Activated CD4-positive, alpha-beta T cell treated with anti-CD3 and anti-CD28 coated beads, Interleukin-2, Interleukin-6, amounts not matched to agents 100 ng/mL and 50 ng/mL, durations not matched to agents 16 hours and 8 hours (primary cell): ENCODE results near the gene MICU1.
"Not testable (repeated sequence)": the region's sequence is repeated elsewhere in the genome, so short reads cannot be mapped to it uniquely, and the experiment has no call there.

ENCODE experiments used
- DNase-seq: peaks from one replicate; pipeline ENCODE4 v3.0.0-alpha.2; 2020

Gene MICU1

DNA sequence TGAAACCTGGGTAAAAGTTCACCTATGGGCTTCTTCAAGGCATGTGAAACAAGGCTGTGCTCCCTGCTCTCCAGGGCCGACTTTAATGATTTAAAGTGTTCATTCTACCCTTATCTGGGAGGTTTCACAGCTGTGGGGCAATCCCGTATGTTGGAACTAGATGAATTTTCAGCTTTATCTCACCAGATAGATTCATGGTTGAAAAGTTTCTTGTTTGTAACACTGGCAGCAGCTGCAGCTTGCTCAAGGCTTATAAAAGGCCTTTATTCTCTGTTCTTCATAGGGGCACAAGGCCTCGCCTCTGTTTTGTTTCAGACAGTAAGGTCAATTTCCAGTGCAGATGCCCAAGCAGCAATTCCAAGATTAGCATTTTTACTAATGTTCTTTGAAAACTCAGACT lies 200.7 kb downstream of the MICU1 start:
- no peak for DNase-seq

- DNase-seq = no peak
Observed at GRCh38 chr10:72424561-72424960, 201.3 kb downstream of the MICU1 start.

DNA sequence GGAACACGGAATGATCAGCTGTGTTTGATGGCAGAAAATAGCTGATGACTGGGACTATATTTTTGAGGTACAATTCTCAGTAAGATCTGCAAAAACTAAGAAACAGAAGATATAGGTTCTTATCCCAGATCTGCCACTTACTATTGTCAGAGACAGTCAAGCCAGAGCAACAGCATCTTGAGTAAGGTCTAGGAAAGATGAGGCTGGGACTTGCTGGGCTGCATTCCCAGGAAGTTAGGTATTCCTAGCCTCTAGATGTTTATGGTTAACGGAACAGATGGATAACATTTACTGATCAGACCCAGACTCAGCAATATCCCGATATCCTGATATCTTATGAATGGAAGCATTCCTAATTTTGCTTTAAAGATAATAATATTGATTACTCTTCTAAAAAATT lies 202.5 kb downstream of the MICU1 start:
- DNase-seq = no peak

DNA sequence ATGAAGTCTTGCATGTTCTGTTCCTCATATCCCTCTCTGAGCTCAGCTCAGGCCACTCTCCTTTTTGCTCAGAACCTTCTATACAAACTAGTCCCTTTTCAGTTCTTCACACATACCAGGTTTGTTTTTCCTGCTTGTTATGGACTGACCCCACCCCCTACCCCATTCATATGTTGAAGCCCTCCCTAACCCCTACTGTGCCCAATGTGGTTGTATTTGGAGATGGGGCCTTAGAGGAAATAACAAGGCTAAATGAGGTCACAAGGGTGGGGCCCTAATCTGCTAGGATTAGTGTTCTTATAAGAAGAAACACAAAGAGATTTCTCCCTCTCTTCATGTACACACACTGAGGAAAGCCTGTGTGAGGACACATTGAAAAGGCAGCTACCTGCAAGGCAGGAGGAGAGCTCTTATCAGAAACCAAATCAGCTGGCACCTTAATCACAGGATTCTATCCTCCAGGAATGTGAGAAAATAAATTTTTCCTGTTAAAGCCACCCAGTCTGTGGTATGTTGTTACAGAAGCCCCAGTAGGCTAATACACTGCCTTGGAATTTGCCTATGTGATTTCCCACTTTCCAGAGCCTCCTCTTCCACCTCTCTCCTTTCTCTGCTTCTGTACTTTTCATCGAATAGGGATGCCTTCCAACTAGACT lies 203.9 kb downstream of the MICU1 start:
- DNase-seq = no peak

DNA sequence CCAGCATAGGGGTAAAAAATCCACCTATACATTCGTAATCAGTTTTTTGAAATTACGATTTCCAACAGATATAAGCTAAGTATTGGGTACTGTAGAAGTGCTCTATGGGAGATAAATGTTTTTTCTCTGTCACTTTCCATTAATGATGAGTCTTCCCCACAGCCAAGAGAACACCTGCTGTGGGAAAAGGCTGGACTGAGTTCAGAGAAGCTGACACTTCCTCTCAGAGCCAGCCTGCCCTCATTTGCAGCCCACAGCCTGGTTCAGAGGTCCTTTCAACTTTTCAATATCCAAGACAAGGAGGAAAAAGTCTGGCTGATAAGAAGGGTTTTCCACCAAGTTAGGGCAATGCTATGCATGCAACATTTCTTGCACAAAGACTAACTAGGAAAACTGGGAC lies 206.6 kb downstream of the MICU1 start:
- no peak for DNase-seq

DNA sequence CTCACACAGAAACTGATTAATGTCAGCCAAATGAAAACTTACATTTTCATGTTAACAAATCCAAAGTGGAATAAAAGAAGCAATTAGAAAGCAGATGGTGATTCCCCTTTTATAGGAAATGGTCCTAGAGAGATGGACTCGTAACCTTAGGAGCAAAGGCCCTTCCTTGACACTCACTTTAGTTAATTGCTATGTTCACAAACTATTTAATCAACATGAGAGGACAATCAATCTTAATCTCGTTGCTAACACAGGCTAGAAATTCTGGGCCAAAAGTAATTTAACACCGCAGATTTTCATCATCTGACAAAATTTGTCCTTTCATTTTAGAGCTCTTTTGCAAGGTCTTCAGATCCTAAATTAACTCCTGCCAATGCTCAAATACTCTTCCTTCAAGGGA lies 207.2 kb downstream of the MICU1 start:
- no peak for DNase-seq

DNA sequence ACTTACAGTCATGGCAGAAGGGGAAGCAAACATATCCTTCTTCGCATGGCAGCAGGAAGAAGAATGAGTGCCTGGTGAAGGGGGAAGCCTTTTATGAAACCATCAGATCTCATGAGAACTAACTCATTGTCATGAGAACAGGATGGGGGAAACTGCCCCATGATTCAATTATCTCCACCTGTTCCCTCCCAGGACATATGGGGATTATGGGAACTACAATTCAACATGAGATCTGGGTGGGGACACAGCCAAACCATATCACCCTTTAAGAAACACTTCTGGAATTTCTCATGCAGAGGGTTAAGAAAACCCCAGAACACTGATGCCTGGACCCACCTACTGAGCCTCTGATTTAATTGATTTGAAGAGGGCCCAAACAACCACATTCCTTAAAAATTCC lies 207.9 kb downstream of the MICU1 start:
- DNase-seq = no peak

DNA sequence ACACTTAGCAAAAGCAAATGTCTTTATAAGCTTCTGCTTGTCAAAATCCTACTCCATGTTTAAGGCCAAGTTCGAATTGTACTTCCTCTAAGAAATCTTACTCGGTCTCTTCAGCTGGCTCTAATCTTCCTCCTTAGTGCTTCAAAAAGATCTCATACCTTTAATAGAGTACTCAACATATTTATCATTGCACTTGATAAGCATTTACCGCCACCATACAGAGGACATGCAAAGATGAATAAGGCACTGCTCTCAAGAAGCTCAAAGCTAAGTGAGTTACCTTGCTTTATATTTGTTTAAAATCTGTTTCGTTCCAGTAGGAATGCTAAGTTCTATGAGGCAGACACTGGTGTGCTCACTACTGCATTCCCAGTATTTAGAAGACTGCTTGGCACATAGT lies 209.2 kb downstream of the MICU1 start:
- no peak for DNase-seq

- DNase-seq = no peak
Observed at GRCh38 chr10:72414642-72415041, 211.2 kb downstream of the MICU1 start.

GRCh38 chr10:72409167-72409566 lies 216.7 kb downstream of the MICU1 start:
- DNase-seq = no peak

DNA sequence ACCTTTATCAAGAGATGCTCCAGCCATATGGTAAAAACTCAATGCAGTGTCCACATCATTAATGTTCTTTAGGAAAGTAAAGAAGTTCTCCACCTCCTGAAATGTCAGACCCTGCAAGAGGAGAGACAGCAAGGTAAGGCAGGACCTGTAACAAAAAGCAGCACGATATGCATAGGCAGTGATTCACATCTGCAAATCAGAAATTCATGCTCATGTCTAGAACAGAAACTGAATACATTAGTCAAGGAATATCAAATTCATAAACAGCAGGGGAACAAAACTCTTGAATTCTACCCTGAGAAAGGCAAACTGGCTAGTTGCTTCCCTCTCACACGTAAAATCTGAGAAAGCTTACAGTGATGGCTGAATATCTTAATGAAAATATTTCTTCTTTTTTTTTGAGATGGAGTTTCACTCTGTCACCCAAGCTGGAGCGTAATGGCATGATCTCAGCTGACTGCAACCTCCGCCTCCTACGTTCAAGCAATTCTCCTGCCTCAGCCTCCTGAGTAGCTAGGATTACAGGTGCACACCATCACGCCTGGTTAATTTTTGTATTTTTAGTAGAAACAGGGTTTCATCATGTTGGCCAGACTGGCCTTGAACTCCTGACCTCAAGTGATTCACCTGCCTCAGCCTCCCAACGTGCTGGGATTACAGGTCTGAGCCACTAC lies 217.8 kb downstream of the MICU1 start:
- DNase-seq = no peak

DNA sequence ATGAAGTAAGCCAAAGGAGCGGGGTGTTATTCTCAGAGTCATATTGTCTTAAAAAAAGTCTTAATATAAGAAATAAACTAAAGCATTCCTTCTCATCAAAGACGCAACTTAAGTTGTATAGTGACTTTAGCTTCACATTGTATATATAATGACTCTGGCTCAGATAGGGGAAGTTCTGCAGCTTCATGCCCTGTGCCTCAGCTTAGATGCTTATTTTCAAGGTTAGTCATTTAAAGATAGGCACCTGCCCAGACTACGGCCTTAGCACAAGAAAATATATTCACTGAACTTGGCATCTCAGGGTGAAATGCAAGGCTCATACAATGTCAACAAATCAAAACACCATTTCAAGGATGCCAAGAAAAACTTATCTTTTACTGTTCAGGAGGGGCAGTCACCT lies 218.4 kb downstream of the MICU1 start:
- no peak for DNase-seq

- DNase-seq = not testable (repeated sequence)
Observed at GRCh38 chr10:72395581-72395980, 230.3 kb downstream of the MICU1 start.

DNA sequence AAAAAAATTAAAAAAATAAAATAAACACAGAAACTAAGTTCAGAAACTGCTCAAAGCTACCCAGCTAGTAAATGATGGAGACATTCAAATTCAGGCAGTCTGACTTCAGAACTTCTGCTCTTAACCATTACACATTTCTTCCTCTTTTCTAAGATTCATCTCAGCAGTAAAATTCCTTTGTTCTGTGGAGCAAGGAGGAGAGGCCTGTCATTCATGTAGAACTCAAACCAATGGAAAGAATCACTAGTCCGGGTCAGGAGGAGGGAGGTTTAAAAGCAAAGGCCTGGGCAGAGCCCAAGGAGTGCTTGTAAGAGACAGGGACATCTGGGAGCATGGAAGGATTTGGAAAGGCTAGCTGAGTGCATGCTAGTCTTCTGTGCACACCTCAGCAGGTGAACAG lies 233.3 kb downstream of the MICU1 start:
- DNase-seq = no peak

GRCh38 chr10:72390764-72391163 lies 235.1 kb downstream of the MICU1 start:
- DNase-seq = no peak

DNA sequence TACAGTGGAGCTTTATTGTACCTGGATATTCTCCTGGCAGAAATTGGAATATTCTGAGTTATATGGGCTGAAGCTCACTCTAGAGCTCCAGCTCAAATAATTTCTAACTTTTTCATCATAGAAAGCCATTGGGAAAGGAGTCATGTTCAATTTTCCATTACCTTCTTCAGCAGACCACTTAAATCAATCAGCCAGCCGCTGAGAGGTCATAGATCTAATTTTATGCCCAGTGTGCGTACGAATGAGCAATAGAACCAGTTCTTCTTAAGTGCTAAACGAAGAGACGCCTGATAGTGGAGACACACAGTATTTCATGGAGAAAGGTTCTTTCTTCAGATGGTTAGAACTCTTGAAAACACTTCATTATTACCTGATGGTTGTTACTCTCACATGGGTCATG lies 236.2 kb downstream of the MICU1 start:
- no peak for DNase-seq

- DNase-seq = no peak
Observed at GRCh38 chr10:72389014-72389413, 236.9 kb downstream of the MICU1 start.

GRCh38 chr10:72388062-72388461 lies 237.8 kb downstream of the MICU1 start:
- DNase-seq = no peak

DNA sequence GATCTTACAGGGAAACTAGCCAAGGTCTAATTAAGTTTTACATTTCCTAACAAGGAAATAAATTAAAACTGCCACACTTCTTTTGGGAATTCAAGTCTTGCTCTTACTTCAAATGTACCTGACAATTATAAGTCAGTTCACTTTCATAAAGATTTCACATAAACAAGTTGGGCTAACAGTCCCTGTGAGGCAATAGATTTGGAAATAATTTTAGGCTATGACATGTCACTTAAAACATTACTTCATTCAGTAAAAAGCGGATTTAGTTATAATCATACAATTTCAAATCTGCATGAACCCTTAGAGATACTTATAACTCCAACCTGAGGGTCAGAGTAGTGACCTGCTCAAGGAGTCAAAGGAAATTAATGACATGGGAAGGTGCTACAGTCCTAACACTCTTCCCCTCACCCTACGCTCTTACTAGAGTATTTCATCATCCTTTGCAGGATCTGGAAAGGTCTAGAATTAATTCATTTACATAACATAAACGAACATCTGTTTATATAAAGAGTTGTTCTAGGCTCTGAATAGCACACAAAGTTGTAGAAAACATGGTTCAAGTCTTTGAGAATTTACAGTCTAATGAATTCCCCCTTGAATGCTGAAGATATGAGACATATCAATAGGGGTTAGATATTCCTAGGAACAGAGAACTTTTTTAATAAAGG lies 238.8 kb downstream of the MICU1 start:
- DNase-seq = no peak

GRCh38 chr10:72385724-72386123 lies 240.2 kb downstream of the MICU1 start:
- no peak for DNase-seq

GRCh38 chr10:72384982-72385381 lies 240.9 kb downstream of the MICU1 start:
- not testable (repeated sequence) for DNase-seq

GRCh38 chr10:72379776-72380175 lies 246.1 kb downstream of the MICU1 start:
- DNase-seq = no peak

- peak; percentile 10 for DNase-seq
Observed at GRCh38 chr10:72379062-72379461, 246.8 kb downstream of the MICU1 start.

DNA sequence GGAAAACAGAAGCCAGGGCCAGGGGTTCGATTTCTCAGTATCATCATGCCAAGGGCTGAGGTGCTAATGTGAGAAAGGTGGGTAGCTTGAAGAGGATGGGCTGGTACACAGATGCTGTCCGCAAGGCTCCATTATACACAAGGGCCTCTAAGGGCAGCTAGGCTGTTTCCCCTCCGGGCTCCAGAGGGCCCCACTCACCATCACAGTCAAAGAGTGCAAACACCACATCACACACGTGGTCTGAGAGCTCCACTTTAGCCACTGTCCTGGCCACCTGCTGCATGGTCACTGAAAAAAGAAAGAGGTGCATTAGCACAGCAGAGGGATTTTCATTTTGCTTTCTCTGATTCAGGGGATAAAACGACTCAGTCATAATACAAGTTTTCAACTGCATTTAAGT lies 250.3 kb downstream of the MICU1 start:
- DNase-seq = no peak
